Measurements from ENCODE around the gene ZNF444.

GRCh38 chr19:56159622-56160271 is 18.7 kb downstream of the ZNF444 start:
- TF ChIP-seq CTCF (IDR thresholded peaks at IDR 0.05; ENCODE audit: insufficient read depth, low read length, poor library complexity, severe bottlenecking): no peak
- no peak for TF ChIP-seq EZH2phosphoT487 (conservative IDR thresholded peaks at IDR 0.05; ENCODE audit: low read length)

Data from SU-DHL-6 (cell line).